Measurements from ENCODE around the gene TMEM14C.

GRCh38 chr6:10696655-10697054 is 26.2 kb upstream of the TMEM14C start:
- no peak for TF ChIP-seq CTCF (IDR thresholded peaks at IDR 0.05)
- no peak for TF ChIP-seq POLR2A (IDR thresholded peaks at IDR 0.05)

Data from heart left ventricle (tissue), 13 donors.